ENCODE results near the gene DACH1. TPM values are rescaled to one million over a fixed set of nuclear protein-coding genes. Genes with fewer than 3 reads are reported as not detected.

The DACH1 gene
- total RNA-seq, 1 experiment from 2014 or later = not detected

- no peak for TF ChIP-seq REST (IDR thresholded peaks at IDR 0.05; ENCODE audit: low read depth)
- TF ChIP-seq CTCF (IDR thresholded peaks at IDR 0.05 in 2 of 3, conservative IDR thresholded peaks at IDR 0.05 in 1 of 3; ENCODE audit: borderline replicate concordance in 1 of 3, insufficient read depth in 1 of 3, low read depth in 2 of 3, low read length in 2 of 3) = no peak
- no peak for TF ChIP-seq CBX3 (IDR thresholded peaks at IDR 0.05; ENCODE audit: low read depth)
- no peak for TF ChIP-seq JUND (IDR thresholded peaks at IDR 0.05)
- BruUV-seq (replicated peaks) = no TSS peak
- H3K9me3 ChIP-seq (ENCODE audit: control insufficient read depth in 1 of 2, insufficient read depth in 1 of 2, low read depth in 1 of 2, low read length in 2 of 2) = no peaks in the 10 kb centered on the region; a peak in 1 of 4 replicates
- H3K27me3 ChIP-seq (ENCODE audit: insufficient read depth, low read length) = no peaks in the 10 kb centered on the region
- H3K36me3 ChIP-seq (ENCODE audit: control insufficient read depth in 1 of 2, insufficient read depth in 2 of 2, low read length in 2 of 2) = no peaks in the 10 kb centered on the region
- intact Hi-C loops (cut with micrococcal nuclease) = no loop called here
- ATAC-seq (no peak), DNase-seq (ENCODE audit: low read depth, low spot score) (no peak)
- H3K27ac ChIP-seq (ENCODE audit: low read depth, low read length) = no peak overlapping the region
- no peak overlapping the region for H3K4me3 ChIP-seq (replicated peaks in 1 of 2; ENCODE audit: low read depth in 1 of 2, low read length in 2 of 2)
- H3K4me1 ChIP-seq (ENCODE audit: control insufficient read depth in 1 of 2, insufficient read depth in 2 of 2, low read length in 2 of 2) = no peaks in the 10 kb centered on the region
- RAD21 ChIA-PET (ENCODE audit: low non-redundant PET in 1 of 2, low total read pairs in 2 of 2, uncharacterized antibody in 2 of 2, unreplicated experiment in 2 of 2) = no interaction called here
- CTCF ChIA-PET = no interaction called here
- no peak overlapping the region for H2AFZ ChIP-seq (ENCODE audit: low read depth, low read length, poor library complexity, severe bottlenecking)
- no peaks in the 10 kb centered on the region for H3K79me2 ChIP-seq (ENCODE audit: insufficient read depth, low read length)
- POLR2A ChIA-PET = no interaction called here
- no peaks in the 10 kb centered on the region for H3K9me2 ChIP-seq (ENCODE audit: insufficient read depth)
- no peak overlapping the region for H3K9ac ChIP-seq (ENCODE audit: low read length)
- no peaks in the 10 kb centered on the region for H4K20me1 ChIP-seq (ENCODE audit: insufficient read depth)
- H3K4me2 ChIP-seq (ENCODE audit: low read length) = no peak overlapping the region
These were observed 470.9 kb downstream of the DACH1 start for GRCh38 chr13:71396149-71396548.

Data from HCT116 (cell line).